Dermis blood vessel endothelial cell (primary cell): ENCODE measurements around the gene NDUFB6. TPM values are rescaled to one million over a fixed set of nuclear protein-coding genes. Genes with fewer than 3 reads are reported as not detected.
"Not testable (repeated sequence)": the region's sequence is repeated elsewhere in the genome, so short reads cannot be mapped to it uniquely, and the experiment has no call there.

ENCODE experiments used
- DNase-seq: peaks from one replicate; pipeline ENCODE4 v3.0.0; 2010
- total RNA-seq: library from RNA; depleted of rRNA; stranded (reverse); fragments of >200 nt; gene quantifications from 2 replicates; pipeline ENCODE4 v1.2.3, GENCODE V29; 2014

NDUFB6 gene
- 33.5 and 49.0 TPM in 2 replicates for total RNA-seq

DNA sequence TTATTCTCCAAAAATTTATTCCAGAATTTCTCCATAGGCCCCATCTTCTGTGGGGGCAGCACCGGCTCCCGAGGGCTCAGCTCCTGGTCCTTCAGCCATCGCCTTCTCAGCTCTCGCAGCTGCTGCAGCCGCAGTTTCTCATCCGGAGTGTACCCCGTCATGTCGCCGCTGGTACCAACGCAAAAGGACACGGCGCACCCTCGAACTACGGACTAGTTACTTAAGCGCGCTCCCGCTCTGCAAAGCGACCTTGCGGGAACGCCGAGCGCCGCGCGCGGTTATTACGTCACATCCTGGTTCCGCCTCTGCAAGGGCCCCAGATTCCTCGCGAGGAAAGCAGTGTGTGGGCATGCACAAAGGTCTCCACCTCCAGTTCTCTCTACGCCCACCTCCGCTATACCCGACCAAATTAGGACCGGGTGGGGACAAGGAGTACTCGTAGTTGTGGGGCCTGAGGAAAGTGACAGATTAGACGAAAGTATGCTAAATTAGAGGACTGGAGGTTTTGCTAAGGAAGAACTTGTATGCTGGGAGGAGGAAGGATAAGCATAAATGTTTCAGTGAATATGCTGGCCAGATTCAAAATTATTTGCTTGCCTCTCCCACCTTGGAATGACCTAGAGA is at the start of gene NDUFB6:
TSS of gene NDUFB6 (minus strand) at position 260 of the 624 bp plus-strand sequence. CDS start at position 161, 99 bp downstream.
- DNase-seq, result peak; percentile 97

DNA sequence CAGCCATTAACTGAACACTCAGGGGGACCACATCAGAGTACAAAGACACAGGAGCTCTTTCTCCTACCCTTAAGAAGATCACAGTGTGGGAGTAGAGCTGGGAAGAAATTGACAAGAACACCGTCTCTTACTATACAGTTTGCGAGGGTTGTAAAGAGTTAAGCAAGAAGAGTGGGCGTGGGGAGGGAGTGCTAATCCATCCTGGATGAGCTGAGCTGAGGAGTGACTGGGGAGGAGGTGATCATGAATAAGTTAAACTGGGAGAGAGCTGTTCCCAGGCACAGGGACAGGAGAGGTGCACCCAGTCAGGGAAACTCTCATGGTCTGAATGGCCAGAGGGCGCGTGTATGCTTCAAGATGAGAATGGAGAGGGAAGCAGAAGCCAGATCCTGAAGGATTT is 45.3 kb upstream of the NDUFB6 start:
- DNase-seq, result no peak

DNA sequence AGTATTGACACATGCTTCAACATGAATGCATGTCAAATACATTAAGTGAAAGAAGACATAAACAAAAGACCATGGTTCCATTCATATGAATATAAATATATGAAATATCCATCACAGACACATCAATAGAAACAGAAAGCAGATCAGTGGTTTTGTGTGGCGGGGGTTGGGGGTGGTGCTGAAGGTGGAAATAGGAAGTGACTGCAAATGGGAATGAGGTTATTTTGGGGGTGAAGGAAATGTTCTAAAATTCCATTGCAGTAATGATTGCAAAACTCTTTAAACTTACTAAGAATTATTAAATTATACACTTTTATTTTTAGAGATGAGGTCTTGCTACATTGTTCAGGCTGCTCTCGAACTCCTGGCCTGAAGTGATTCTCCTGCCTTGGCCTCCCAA is 33.9 kb upstream of the NDUFB6 start:
- no peak for DNase-seq

DNA sequence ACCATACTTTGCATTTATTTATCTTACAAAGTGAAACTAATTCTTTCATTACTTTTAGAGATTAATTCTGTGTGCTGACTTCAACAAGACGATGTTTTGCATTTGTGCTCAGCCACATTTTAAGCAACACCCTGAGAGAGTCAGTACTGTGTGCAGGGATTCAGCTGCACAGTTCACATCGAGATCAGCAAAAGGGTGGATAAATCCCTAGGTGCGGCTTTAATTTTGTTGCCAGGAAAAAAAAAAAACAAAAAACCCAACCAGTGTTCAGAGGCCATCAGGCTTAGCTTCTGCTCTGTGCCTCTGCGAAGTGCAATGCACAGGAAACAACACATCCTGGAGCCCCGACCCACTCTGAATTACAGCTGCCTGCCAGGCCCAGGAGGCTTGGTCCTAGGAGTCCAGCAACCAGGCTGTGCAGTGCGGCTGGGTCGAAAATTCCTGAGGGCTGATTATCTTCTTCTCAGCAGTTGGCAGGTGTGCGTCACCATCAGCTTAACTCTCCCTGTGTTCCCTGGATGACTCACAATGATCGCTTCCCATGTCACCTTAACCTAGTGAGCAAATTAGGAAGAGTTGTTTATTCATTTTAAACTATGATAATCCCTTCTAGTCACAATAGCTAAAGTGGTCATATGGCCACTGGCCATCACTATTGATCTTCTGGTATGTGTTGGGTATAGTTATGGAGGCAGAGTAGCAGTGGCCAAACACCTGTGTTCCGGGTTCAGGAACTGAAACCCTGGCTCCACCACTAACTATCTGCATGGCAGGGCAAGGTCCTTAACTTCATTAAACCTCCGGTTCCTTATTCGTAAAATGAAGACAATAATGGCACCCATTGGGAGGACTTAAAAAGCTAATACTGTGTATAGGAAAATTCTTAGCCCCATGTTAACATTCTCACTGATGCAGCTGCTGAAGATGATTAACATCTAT is 31.2 kb upstream of the NDUFB6 start:
- peak; percentile 29 for DNase-seq

DNA sequence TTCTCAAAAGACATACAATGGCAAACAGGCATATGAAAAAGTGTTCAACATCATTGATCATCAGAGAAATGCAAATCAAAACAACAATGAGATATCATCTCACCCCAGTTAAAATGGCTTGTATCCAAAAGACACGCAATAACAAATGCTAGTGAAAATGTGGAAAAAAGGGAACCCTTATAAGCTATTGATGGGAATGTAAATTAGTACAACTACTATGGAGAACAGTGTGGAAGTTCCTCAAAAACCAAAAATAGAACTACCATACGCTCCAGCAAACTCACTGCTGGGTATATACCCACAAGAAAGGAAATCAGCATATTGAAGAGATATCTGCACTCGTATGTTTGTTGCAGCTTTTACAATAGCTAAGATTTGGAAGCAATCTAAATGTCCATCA is 26.1 kb upstream of the NDUFB6 start:
- not testable (repeated sequence) for DNase-seq

DNA sequence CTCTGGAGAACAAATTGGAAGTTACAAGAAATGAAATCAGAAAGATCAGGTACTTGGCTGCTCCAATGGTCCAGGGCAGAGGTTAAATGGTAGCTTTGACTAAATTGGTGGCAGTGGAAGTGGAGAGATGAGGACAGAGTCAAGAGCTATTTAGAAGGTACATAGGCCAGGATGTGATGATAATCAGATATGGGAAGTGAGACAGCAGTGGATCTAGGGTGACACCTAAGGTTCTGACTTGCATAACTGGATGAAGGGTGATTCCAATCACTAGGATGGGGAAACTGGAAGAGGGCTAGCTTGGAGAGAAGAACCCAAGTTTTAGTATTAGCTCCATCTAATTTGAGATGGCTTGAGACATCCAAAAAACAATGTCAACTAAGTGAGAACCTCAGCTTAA is 24.0 kb upstream of the NDUFB6 start:
- DNase-seq, result no peak

DNA sequence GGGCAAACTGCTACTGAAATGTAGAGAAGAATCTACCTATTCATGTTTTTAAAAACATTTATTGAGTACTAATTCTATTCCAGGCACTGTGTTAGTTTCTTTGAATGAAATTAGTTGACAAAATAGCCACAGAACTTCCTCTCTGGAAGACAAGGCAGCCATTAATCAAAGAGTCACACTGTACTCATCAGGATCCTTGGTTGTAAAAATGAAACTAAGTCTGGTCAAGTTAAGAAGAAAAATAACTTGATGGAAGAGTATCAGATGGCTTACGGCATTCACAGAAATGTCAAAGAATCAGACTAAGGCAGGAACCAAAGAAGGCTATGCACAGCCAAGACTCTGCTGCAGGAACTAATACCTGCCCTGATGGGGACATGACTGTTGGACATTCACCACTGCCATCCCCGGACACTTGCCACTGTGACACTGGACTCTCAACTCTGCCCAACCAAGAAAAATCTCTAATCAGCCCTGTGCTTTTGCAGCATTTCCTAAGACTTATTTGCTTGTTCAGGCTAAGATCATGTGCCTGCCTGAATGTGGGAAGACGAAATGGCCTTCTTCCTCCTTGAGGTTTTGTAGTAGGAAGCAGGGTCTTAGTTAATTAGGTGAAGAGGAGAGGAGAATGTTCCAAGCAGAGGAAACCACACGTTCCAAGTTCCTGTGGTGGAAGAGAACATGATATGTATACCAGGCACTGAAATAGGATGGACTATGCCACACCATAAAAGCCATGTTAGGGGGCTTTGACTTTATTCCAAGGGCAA is 23.3 kb upstream of the NDUFB6 start:
- no peak for DNase-seq

DNA sequence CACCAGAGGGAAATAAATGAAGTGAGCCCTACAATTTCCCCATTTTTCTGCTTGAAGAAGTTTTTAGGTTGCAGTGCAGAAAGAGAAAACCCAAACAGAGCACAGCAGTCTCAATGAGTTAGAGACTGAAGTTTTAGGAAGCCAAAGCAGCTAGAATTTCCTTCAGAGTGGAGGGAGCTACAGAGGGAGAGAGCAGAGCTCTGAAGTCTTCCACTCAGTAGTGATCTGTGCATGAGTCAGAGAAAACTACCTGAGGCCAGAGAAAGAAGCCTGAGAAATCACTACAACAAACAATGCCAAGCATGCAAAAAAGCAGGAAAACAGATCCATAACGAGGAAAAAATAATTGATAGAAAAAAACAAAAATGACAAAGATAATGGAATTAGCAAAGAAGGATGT is 17.9 kb upstream of the NDUFB6 start:
- no peak for DNase-seq

DNA sequence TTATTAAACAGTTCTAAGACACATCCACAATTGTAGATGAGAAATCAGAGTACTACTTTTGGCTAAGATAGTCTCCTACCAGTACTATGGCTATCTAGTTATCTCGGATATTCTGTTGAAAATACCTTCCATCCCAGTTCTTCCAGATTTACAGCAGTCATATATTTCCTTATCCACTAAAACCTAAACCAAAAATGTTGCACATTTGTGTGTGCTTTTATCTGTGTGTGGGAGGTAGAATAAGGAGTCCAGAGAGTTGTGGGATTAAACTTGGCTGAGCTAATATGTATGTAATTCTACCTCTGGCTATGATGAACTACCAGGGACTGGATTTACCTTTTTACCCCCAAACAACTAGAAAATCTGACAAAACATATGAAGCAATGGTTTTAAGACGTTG is 17.5 kb upstream of the NDUFB6 start:
- no peak for DNase-seq

DNA sequence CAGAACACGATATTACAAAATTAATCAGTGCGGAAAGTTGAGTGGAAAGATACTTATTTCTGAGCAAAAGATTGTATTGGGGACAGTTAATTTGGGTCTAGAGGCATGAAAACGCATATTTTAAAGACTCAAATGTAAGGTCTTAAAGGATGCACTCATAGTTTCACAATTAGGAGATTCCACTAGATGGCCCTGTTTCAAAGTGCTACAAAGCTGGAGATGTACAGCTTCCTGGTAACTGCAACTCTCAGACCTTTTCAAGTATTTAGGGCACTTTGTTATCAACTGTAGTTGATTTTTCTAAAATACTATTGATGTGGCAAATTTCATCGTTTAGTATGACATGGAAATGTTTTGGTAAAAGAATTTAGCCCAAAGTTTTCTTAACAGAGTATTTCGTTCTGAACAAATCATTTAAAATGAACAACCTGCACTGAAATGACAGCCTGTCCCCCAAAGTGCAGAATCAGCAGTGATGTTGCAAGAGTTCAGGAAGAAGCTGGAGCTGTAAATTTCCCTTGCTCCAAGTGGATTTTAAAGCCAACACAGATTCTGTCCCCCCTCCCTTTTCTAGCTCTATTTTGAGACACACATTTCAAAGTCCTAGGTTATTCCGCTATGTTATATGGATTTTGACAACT is 16.2 kb upstream of the NDUFB6 start:
- DNase-seq, result peak; percentile 72

DNA sequence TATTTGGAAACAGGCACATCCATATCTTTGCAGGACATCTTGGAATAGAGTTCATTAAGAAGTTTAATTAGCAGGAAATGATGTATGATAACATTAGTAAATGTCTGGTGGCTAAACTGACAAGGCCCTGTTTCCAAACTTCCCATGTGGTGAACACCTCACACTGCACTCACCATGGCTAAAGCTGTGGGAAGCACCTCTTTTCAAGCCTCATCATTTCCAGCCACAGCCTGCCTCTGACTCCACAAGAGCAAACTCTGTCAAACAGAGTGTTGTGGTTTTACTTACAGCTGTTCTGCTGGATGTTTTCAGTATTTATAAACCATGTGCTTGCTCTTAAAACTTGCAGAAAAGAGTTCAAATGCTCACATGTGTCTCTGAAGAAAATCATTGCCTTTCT is 14.9 kb upstream of the NDUFB6 start:
- DNase-seq, result no peak

DNA sequence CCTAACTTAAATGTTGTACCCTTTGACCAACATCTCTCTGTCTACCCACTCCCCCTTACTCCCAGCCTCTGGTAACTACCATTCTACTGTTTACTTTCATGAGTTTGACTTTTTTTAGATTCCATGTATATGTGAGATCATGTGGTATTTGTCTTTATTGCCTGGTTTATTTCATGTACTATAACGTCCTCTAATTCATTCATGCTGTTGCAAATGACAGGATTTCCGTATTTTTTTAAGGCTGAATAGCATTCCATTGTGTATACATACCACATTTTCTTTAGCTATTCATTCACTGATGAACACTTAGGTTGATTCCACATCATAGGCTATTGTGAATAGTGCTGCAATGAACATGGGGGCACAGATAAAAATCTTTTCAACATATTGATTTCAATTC is 11.8 kb upstream of the NDUFB6 start:
- DNase-seq, result peak; percentile 64

DNA sequence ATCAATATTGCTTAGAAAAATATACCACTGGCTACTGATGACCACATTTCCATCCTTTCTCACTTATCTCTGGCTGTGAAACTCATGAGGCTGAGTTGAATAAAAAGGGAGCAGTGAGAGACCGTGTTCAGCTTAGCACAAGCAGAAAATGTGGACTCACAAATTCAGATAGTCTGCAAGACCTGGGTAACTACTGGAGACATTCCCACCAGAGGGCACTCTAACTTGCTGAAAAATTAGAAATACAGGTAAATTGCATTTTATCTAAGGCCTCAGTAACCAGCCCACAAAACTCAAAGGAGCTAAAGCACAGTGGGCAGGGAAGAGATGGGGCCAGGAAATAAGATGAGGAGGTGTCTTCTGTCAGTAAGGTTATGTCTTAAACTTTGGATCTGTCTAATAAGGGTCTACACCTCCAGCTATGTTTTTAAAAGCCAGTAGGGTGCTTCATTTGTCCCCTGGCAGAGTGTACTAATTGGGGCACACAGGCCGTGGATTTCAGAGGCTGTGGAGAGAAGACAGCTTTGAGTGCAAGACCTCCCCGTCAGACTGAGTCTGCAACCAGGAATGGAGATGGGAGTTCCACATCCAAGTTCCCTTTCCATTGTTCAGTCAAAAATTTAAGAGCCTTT is 8.7 kb upstream of the NDUFB6 start:
- peak; percentile 81 for DNase-seq

DNA sequence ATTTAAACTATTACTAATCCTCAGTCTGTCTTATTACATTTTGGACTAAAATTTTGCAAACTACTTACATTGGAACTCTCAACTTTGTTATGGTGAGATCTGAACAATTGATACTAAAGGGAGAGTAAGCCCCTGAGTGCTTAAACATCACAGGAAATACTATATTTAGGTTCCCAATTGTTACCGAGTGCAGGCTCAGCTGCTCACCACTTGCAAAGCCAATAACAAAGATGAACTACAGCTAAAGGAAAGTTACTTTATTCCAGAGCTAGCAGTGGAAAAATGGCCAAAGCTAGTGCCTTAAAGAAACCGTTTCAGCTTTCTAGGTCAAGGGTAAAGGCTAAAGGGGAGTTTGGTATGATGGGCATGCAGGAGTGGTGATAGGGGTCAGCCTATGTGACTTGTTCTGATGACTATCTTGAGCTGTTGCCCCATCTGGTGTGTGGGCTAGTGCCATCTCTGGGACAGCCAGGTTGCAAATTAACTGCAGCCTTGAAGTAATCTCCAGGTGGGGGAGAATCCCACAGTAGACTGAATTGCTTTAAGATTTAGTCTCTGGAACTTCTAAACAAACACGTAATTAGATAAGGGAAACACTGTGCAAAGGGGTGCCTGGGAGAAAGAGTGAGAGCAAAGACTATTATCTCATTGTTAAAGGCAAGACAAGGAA is 7.8 kb upstream of the NDUFB6 start:
- no peak for DNase-seq

DNA sequence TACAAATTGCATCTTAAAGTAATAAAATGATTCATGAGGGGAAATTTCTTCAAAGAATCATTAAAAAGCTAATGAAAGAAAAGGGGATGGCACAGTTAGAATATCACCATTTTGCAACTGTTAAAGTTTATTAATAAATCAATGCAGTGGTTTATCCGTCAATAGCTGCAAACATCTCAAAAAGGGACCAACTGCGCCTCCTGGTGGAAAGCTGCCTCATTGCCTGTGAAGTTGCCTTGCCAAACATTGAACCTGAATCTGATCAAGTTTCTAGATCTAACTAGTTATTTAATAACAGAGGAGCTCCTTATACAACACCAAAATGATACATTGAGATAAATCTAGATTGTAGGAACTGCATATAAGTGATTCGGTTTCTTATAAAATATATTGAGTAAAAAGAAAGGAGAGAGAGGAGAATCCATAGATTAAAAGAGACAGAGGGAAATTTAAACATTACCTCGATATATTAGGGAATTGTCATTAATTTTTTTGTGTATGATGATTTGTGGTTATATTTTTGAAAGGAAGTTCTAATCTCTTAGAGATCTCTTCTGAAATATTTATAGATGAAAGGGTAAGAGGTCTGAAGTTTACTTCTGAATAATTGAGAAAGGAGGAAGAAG is 6.9 kb upstream of the NDUFB6 start:
- peak; percentile 84 for DNase-seq

DNA sequence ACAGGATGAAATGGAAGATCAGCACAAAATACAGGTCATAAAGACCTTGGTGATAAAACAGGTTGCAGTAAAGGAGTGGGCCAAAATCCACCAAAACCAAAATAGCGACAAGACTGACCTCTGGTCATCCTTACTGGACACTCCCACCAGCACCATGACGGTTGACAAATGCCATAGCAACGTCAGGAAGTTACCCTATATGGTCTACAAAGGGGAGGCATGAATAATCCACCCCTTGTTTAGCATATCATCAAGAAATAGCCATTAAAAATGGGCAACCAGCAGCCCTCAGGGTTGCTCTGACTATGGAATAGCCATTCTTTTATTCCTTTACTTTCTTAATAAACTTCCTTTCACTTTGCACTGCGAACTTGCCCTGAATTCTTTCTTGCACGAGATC is 6.0 kb upstream of the NDUFB6 start:
- no peak for DNase-seq

DNA sequence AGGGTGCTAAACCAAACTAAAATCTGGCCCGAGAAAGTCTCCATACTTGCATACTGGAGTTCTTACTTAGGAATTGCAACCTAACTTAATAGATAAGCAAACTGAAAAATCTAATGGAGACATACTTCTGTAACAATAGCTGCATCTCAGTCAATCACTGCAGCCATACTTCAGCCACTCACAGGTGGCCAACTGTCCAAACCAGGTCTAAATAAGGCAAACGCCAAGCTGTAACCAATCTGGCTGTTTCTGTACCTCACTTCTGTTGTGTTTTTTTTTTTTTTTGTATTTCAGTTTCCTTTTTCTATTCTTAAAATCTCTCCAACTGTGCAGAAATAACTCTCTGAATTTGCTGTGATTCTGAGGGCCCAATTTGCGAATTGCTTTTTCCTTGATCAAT is 4.4 kb upstream of the NDUFB6 start:
- no peak for DNase-seq

DNA sequence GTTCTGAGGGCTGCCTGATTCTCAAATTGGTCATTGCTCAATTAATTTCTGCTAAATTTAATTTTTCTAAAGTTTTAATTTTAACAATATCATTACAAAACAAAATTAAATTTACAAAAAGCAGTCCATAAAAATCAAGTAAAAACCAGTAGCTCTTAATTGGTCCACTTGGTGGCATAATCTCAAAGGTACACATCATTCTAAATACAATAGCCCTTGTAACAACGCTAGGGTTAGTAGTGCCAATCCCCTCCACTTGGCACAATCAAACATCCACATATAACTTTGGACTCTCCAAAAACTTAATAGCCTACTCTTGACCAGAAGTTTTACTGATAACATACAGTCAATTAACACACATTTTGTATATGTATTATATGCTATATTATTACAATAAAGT is 1.9 kb upstream of the NDUFB6 start:
- DNase-seq, result no peak

DNA sequence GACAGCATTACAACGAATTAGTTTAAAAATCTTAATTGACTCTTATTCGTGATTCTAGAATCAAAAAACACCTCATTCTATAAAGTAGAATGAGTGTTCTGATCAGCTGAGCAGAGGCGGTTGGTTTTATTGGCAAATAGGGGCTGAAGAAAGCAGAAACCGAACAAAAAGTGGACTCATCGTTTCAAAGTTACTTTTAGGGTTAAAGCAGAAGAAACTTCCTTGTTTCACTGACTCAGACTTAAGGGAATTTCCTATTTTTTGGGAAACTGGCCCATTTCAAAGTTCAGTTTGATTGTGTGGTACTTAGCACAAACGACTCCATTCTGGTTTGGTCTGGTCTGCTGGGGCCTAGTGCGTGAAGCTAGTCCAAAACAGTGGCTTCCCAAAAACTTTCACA is 862 bp upstream of the NDUFB6 start:
- no peak for DNase-seq

DNA sequence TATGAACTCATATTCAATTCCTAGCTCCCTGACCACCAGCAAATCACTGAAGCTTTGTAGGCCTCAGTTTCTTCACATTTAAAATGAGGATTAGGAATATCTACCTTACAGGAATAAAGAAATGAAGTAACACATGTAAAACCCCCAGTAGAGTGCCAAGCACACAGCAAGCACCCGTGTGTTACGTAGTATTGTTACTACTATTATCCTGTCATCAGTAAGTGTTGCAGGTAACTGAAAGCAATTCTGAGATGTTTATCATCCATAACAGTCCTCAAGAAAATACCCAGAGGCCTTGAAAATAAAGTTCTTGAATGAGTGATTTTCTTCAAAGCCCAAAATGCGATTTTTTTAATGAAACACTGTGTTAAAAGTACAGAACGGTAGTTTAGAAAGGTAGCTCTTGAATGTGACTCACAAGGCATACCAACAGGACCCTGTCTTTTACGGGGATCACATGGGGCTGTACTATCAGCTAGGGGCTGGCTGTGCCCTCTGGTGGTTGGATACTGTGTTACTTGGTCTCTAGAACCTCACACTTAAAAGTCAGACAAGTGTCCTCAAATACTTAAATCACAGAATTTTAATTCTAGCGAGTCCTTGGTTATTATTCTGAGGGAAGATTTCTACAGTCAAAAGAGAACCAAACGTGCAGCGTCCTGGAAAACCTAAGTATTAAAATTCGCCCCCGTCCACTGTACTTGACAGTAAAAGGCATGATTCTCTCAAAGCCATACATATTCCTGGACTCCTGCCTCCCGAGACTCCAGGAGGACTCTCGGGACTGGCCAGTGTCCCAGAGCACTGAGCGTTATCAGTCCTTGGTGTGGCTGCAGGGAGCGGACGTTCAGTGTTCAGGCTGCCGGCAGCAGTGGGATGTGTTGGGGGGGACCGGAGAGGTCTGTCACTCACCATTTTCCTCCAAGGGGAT is 725 bp downstream of the NDUFB6 start:
- peak; percentile 92 for DNase-seq
